WTC11 (cell line): Measurements from ENCODE around the gene FAM114A2. TPM values are rescaled to one million over a fixed set of nuclear protein-coding genes. Genes with fewer than 3 reads are reported as not detected.

Experiments used
- ATAC-seq: fragments of 200-7000 bp; cut with Tn5 transposase; 2 replicates; pipeline ENCODE4 v1.10.0; 2021; ENCODE audit warnings: mild to moderate bottlenecking, moderate library complexity
- CTCF ChIA-PET: fragments of 300-600 bp; sonication (Branson Sonifier 250); formaldehyde crosslinking; loops from one replicate; lab custom pipeline; 2021; ENCODE audit warnings: antibody characterized with exemption; lab: Charles Lee
- POLR2A ChIA-PET: fragments of 350-600 bp; sonication (Branson Sonifier 250); formaldehyde crosslinking; loops from one replicate; lab custom pipeline; 2021; ENCODE audit warnings: antibody characterized with exemption; lab: Charles Lee
- DNase-seq: peaks from one replicate; pipeline ENCODE4 v3.0.0; 2021; ENCODE audit warnings: low spot score
- H3K27ac Mint-ChIP-seq: 2 replicates; pipeline ENCODE4 v1.8.0; 2021; ENCODE audit warnings: mixed read lengths
- H3K27me3 Mint-ChIP-seq: 2 replicates; pipeline ENCODE4 v1.8.0; 2021; ENCODE audit warnings: low read depth, mild to moderate bottlenecking, moderate library complexity, mixed read lengths
- H3K36me3 Mint-ChIP-seq: 2 replicates; pipeline ENCODE4 v1.8.0; 2021; ENCODE audit warnings: mixed read lengths
- H3K4me1 Mint-ChIP-seq: 2 replicates; pipeline ENCODE4 v1.8.0; 2022; ENCODE audit warnings: mixed read lengths
- H3K4me3 Mint-ChIP-seq: 2 replicates; pipeline ENCODE4 v1.8.0; 2021; ENCODE audit warnings: mild to moderate bottlenecking, moderate library complexity, mixed read lengths
- H3K9me3 Mint-ChIP-seq: 2 replicates; pipeline ENCODE4 v1.8.0; 2021; ENCODE audit warnings: mixed read lengths
- CREM ChIP-seq: sonication (generic); formaldehyde crosslinking; IDR thresholded peaks from 2 replicates; pipeline ENCODE4 v1.8.1; 2022; ENCODE audit warnings: mild to moderate bottlenecking, missing genetic modification reagents, moderate library complexity
- ESRRA ChIP-seq: sonication (generic); formaldehyde crosslinking; IDR thresholded peaks from 2 replicates; pipeline ENCODE4 v1.8.1; 2022; ENCODE audit warnings: mild to moderate bottlenecking, missing genetic modification reagents, borderline replicate concordance
- MXD4 ChIP-seq: fragments of 250-450 bp; sonication (Bioruptor Pico); IDR thresholded peaks from 2 replicates; pipeline ENCODE4 v1.8.0; 2021; ENCODE audit warnings: mild to moderate bottlenecking, moderate library complexity, borderline replicate concordance
- NFATC4 ChIP-seq: fragments of 250-450 bp; sonication (Bioruptor Pico); IDR thresholded peaks from 2 replicates; pipeline ENCODE4 v1.9.0; 2021; ENCODE audit warnings: mild to moderate bottlenecking
- NFE2L1 ChIP-seq: sonication (generic); formaldehyde crosslinking; IDR thresholded peaks from 2 replicates; pipeline ENCODE4 v1.8.1; 2023; ENCODE audit warnings: missing genetic modification reagents
- RORB ChIP-seq: fragments of 250-450 bp; sonication (Bioruptor Pico); IDR thresholded peaks from 2 replicates; pipeline ENCODE4 v1.9.0; 2021; ENCODE audit warnings: mild to moderate bottlenecking
- SP1 ChIP-seq: sonication (generic); formaldehyde crosslinking; conservative IDR thresholded peaks from 2 replicates; pipeline ENCODE4 v1.8.1; 2022; ENCODE audit warnings: missing genetic modification reagents
- ZNF138 ChIP-seq: sonication (generic); formaldehyde crosslinking; conservative IDR thresholded peaks from 2 replicates; pipeline ENCODE4 v1.8.1; 2022; ENCODE audit warnings: mild to moderate bottlenecking, moderate library complexity, missing genetic modification reagents
- ZNF416 ChIP-seq: fragments of 250-450 bp; sonication (Bioruptor Pico); IDR thresholded peaks from 2 replicates; pipeline ENCODE4 v1.9.0; 2021; ENCODE audit warnings: mild to moderate bottlenecking, inconsistent platforms
- ZNF423 ChIP-seq: fragments of 250-450 bp; sonication (Bioruptor Pico); IDR thresholded peaks from 2 replicates; pipeline ENCODE4 v2.1.2; 2022; ENCODE audit warnings: mild to moderate bottlenecking, moderate library complexity
- total RNA-seq: library from RNA; stranded (reverse); gene quantifications from 3 replicates; pipeline ENCODE4 v1.2.3, GENCODE V29; 2021
- TF ChIP-seq, protein P1 (sequence below): sonication (generic); formaldehyde crosslinking; IDR thresholded peaks from 2 replicates; pipeline ENCODE4 v1.8.1; 2022; ENCODE audit warnings: low read depth, missing genetic modification reagents, borderline replicate concordance
- TF ChIP-seq, protein P2 (sequence below): fragments of 250-450 bp; sonication (Bioruptor Pico); IDR thresholded peaks from 2 replicates; pipeline ENCODE4 v1.8.0; 2021; ENCODE audit warnings: mild to moderate bottlenecking
- TF ChIP-seq, protein P3 (sequence below): sonication (generic); formaldehyde crosslinking; IDR thresholded peaks from 2 replicates; pipeline ENCODE4 v1.8.0; 2022; ENCODE audit warnings: mild to moderate bottlenecking, missing genetic modification reagents
- TF ChIP-seq, protein P4 (sequence below): sonication (generic); formaldehyde crosslinking; IDR thresholded peaks from 2 replicates; pipeline ENCODE4 v1.8.1; 2022; ENCODE audit warnings: mild to moderate bottlenecking, moderate library complexity, missing genetic modification reagents
- TF ChIP-seq, protein P5 (sequence below): sonication (generic); formaldehyde crosslinking; IDR thresholded peaks from 2 replicates; pipeline ENCODE4 v1.8.1; 2022; ENCODE audit warnings: mild to moderate bottlenecking, missing genetic modification reagents, moderate library complexity, borderline replicate concordance
- TF ChIP-seq, protein P6 (sequence below): sonication (generic); formaldehyde crosslinking; conservative IDR thresholded peaks from 2 replicates; pipeline ENCODE4 v1.8.1; 2022; ENCODE audit warnings: mild to moderate bottlenecking, missing genetic modification reagents
- TF ChIP-seq, protein P7 (sequence below): fragments of 250-450 bp; sonication (Bioruptor Pico); IDR thresholded peaks from 2 replicates; pipeline ENCODE4 v1.9.0; 2021; ENCODE audit warnings: mild to moderate bottlenecking
- TF ChIP-seq, protein P8 (sequence below): fragments of 250-450 bp; sonication (Bioruptor Pico); IDR thresholded peaks from 2 replicates; pipeline ENCODE4 v1.9.0; 2021; ENCODE audit warnings: mild to moderate bottlenecking, borderline replicate concordance
- TF ChIP-seq, protein P9 (sequence below): sonication (generic); formaldehyde crosslinking; IDR thresholded peaks from 2 replicates; pipeline ENCODE4 v1.8.1; 2023; ENCODE audit warnings: mild to moderate bottlenecking, missing genetic modification reagents, moderate library complexity

The FAM114A2 gene
- total RNA-seq, 1 experiment from 2014 or later, result 10.1 TPM

DNA sequence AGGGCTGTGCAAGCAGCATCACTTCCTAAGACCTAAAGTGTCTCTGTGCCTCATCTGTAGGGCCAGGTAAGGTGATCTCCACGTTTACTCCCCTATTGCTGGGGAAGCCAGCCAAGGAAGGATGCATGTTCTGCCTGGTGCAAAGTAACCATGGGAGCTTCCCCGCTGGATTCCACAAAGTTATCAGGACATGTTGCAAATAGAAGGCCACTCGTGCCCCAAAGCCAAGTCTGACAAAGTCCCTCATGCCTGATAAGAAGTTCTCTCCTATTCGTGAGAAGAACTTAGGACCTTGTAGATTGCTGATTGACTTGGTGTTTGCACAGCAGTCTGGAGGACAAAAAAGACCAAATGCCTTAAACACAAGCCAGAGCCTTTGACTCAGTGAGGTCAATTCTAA, 81.5 kb downstream of the FAM114A2 start:
- Mint-ChIP-seq H3K36me3 (no peaks in the 10 kb centered on the region; the same call in 1 of the 2 replicates), H3K27ac (no peak overlapping the region), H3K4me1 (peaks cover 27% of the 10 kb centered on the region), H3K4me3 (no peak overlapping the region), H3K9me3 (peaks cover 14% of the 10 kb centered on the region), H3K27me3 (no peaks in the 10 kb centered on the region; the same call in 1 of the 2 replicates)
- ATAC-seq (no peak), DNase-seq (no peak)
- POLR2A ChIA-PET, result no interaction called here
- TF ChIP-seq, protein P1, sequence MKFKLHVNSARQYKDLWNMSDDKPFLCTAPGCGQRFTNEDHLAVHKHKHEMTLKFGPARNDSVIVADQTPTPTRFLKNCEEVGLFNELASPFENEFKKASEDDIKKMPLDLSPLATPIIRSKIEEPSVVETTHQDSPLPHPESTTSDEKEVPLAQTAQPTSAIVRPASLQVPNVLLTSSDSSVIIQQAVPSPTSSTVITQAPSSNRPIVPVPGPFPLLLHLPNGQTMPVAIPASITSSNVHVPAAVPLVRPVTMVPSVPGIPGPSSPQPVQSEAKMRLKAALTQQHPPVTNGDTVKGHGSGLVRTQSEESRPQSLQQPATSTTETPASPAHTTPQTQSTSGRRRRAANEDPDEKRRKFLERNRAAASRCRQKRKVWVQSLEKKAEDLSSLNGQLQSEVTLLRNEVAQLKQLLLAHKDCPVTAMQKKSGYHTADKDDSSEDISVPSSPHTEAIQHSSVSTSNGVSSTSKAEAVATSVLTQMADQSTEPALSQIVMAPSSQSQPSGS (CRISPR knock-in tag), result no peak
- TF ChIP-seq CREM (no peak), NFATC4 (CRISPR knock-in tag) (no peak), MXD4 (CRISPR knock-in tag) (no peak), RORB (CRISPR knock-in tag) (no peak), NFE2L1 (no peak), ZNF423 (no peak), ESRRA (CRISPR knock-in tag) (no peak)
- TF ChIP-seq, protein P2, sequence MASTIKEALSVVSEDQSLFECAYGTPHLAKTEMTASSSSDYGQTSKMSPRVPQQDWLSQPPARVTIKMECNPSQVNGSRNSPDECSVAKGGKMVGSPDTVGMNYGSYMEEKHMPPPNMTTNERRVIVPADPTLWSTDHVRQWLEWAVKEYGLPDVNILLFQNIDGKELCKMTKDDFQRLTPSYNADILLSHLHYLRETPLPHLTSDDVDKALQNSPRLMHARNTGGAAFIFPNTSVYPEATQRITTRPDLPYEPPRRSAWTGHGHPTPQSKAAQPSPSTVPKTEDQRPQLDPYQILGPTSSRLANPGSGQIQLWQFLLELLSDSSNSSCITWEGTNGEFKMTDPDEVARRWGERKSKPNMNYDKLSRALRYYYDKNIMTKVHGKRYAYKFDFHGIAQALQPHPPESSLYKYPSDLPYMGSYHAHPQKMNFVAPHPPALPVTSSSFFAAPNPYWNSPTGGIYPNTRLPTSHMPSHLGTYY (CRISPR knock-in tag), result no peak
- TF ChIP-seq, protein P3, sequence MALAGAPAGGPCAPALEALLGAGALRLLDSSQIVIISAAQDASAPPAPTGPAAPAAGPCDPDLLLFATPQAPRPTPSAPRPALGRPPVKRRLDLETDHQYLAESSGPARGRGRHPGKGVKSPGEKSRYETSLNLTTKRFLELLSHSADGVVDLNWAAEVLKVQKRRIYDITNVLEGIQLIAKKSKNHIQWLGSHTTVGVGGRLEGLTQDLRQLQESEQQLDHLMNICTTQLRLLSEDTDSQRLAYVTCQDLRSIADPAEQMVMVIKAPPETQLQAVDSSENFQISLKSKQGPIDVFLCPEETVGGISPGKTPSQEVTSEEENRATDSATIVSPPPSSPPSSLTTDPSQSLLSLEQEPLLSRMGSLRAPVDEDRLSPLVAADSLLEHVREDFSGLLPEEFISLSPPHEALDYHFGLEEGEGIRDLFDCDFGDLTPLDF (CRISPR knock-in tag), result no peak
- CTCF ChIA-PET, result no interaction called here

DNA sequence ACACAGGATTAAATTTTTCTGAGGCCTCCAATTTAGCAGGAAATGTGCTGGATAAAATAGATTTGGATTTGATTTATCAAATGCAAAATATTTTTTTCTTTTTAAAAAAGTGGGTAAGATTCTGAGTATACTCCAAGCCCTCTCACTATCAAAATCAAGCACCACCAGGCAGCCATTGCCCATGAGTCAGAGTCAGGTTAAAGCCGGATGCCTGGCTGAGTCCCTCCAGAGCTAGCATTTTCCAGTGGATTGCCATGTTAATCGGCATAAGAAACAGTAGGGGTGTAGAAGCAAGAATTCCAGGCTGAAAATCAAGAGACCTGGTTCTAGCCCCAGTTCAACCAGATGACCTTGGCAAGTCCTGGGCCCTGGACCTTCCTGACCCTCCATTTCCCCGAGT, 85.3 kb downstream of the FAM114A2 start:
- POLR2A ChIA-PET, result no interaction called here
- Mint-ChIP-seq H3K4me1 (0 out of 2 replicates have a peak, but pooled peaks cover under 1% of the 10 kb centered on the region), H3K27ac (no peak overlapping the region), H3K9me3 (peaks cover 14% of the 10 kb centered on the region), H3K4me3 (no peak overlapping the region)
- CTCF ChIA-PET, result no interaction called here
- no peak for ATAC-seq
- no peak for TF ChIP-seq ZNF416 (CRISPR knock-in tag)
- TF ChIP-seq, protein P4, sequence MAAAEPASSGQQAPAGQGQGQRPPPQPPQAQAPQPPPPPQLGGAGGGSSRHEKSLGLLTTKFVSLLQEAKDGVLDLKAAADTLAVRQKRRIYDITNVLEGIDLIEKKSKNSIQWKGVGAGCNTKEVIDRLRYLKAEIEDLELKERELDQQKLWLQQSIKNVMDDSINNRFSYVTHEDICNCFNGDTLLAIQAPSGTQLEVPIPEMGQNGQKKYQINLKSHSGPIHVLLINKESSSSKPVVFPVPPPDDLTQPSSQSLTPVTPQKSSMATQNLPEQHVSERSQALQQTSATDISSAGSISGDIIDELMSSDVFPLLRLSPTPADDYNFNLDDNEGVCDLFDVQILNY (CRISPR knock-in tag), result no peak
- TF ChIP-seq, protein P5, sequence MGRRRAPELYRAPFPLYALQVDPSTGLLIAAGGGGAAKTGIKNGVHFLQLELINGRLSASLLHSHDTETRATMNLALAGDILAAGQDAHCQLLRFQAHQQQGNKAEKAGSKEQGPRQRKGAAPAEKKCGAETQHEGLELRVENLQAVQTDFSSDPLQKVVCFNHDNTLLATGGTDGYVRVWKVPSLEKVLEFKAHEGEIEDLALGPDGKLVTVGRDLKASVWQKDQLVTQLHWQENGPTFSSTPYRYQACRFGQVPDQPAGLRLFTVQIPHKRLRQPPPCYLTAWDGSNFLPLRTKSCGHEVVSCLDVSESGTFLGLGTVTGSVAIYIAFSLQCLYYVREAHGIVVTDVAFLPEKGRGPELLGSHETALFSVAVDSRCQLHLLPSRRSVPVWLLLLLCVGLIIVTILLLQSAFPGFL (CRISPR knock-in tag), result no peak
- TF ChIP-seq, protein P6, sequence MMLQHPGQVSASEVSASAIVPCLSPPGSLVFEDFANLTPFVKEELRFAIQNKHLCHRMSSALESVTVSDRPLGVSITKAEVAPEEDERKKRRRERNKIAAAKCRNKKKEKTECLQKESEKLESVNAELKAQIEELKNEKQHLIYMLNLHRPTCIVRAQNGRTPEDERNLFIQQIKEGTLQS, result no peak
- no peak for TF ChIP-seq ZNF138
- TF ChIP-seq, protein P7, sequence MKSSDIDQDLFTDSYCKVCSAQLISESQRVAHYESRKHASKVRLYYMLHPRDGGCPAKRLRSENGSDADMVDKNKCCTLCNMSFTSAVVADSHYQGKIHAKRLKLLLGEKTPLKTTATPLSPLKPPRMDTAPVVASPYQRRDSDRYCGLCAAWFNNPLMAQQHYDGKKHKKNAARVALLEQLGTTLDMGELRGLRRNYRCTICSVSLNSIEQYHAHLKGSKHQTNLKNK (CRISPR knock-in tag), result no peak
- TF ChIP-seq SP1 (CRISPR knock-in tag), result no peak
- TF ChIP-seq ESRRA (CRISPR knock-in tag), result no peak
- TF ChIP-seq, protein P8, sequence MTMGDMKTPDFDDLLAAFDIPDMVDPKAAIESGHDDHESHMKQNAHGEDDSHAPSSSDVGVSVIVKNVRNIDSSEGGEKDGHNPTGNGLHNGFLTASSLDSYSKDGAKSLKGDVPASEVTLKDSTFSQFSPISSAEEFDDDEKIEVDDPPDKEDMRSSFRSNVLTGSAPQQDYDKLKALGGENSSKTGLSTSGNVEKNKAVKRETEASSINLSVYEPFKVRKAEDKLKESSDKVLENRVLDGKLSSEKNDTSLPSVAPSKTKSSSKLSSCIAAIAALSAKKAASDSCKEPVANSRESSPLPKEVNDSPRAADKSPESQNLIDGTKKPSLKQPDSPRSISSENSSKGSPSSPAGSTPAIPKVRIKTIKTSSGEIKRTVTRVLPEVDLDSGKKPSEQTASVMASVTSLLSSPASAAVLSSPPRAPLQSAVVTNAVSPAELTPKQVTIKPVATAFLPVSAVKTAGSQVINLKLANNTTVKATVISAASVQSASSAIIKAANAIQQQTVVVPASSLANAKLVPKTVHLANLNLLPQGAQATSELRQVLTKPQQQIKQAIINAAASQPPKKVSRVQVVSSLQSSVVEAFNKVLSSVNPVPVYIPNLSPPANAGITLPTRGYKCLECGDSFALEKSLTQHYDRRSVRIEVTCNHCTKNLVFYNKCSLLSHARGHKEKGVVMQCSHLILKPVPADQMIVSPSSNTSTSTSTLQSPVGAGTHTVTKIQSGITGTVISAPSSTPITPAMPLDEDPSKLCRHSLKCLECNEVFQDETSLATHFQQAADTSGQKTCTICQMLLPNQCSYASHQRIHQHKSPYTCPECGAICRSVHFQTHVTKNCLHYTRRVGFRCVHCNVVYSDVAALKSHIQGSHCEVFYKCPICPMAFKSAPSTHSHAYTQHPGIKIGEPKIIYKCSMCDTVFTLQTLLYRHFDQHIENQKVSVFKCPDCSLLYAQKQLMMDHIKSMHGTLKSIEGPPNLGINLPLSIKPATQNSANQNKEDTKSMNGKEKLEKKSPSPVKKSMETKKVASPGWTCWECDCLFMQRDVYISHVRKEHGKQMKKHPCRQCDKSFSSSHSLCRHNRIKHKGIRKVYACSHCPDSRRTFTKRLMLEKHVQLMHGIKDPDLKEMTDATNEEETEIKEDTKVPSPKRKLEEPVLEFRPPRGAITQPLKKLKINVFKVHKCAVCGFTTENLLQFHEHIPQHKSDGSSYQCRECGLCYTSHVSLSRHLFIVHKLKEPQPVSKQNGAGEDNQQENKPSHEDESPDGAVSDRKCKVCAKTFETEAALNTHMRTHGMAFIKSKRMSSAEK (CRISPR knock-in tag), result no peak
- TF ChIP-seq, protein P9, sequence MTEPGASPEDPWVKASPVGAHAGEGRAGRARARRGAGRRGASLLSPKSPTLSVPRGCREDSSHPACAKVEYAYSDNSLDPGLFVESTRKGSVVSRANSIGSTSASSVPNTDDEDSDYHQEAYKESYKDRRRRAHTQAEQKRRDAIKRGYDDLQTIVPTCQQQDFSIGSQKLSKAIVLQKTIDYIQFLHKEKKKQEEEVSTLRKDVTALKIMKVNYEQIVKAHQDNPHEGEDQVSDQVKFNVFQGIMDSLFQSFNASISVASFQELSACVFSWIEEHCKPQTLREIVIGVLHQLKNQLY, result no peak
- TF ChIP-seq, all 79 proteins: peak for 0
- Mint-ChIP-seq H3K36me3 (no peaks in the 10 kb centered on the region; the same call in 1 of the 2 replicates), H3K27me3 (no peaks in the 10 kb centered on the region; the same call in 1 of the 2 replicates)
- DNase-seq, result no peak
